GM19324 (cell line): ENCODE data around the gene LCAT.

Source experiments
- ATAC-seq: cut with Tn5 transposase; IDR thresholded peaks from one replicate; pipeline ENCODE4 v1.9.1; 2021; ENCODE audit warnings: mild to moderate bottlenecking, moderate library complexity; ENCODE audit not compliant: unreplicated experiment, low FRiP score

The LCAT gene

DNA sequence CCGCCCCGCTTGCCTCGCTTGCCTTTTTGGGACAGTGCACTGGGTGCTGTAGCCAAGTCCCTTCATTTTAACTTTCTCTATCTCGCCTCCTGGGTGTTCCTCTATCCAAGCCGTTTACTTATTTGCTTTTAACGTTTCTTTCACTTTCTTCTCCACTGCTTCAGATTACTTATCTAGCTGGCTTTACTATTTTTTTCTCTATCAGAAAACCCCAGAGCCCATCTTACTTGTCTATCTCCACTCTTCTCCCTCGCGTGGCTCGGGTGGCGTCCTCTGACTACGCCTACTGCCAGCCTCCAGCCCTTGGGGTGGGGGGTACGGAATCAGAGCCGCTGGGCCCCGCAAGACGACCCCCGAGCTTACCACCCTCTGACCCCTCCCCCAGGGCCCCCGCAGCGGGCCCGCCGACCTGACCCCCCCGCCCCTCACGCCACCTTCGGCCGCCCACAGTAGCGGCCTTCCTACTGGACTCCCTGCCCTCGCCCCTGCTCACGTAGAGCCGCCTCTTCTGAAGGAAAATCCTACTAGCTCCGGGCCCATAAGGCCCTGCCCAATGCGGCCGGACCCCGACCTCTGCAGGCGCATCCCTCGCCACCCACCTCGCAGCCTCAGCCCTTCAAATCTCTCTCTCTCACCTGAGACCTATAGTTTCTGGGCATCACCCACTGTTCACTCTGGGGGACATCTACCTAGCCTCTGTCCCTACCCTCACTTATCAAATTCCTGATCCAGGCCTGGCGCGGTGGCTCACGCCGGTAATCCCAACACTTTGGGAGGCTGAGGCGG, 25.5 kb upstream of the LCAT start:
- no peak for ATAC-seq

DNA sequence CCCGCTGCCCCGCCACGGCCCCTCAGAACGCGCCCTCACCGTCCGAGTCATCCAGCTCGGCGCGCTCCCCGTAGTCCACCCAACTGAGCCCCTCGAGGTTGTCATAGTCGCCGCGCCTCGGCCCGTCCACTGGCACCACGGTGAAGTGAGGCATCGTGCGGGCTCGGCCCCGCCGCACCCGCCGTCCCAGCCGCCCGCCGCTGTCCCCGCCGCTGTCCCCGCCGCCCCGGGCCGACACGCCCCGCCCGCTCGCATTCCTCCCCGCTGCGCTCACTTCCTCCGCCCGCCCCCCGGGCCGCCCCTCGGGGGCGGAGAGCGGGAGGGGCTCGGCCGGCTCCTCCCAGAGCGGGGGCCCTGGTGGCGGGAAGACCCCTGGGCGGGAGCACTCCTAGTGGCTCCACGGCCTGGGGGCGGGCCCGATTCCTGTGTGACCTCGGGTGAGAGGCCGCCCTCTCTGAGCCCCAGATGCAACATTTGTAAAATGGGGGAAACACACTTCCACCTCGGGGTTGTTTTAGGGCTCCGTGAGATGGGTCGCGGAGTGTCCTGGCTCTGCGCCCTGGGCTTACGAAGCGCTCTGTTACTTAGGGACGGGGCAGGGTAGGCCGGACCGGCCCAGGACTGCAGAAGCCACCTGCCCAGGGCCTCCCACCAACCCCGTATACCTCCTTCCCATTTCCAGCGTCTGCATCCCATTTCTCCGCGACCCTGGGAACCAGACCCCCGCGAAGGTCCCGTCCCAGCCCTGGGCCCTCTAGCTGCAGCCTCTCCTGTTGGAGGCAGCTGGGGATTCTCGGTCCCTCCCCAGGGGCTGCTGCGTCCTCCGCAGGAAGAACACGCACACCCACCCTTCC, 24.7 kb upstream of the LCAT start, which contains the start of gene SLC12A4:
SLC12A4 (minus strand) TSS at position 238 of the 854 bp plus-strand sequence; CDS start at position 154, 84 bp downstream.
- peak; percentile 69 for ATAC-seq

DNA sequence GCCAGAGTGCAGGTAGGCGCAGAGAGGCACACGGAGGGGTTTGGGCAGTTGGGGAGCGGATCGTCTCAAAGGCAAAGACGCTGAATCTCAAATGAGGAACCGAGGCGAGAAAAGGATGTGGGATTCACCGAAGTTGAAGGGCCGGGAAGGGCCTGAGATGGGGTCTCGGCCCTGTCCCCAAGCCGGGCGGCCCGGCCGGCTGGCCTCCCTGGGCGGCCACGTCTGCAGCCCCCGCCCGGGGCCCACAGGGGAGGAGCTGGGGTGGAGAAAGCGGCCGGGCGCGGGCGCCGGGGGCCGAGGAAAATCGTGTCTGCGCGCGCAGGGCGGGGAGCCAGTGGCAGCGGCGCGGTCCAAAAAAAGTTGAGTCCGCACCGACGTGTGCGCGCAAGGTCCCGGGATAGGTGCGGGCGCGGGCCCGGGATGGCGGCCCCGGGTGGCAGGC, 24.1 kb upstream of the LCAT start:
- ATAC-seq = peak; percentile 29

DNA sequence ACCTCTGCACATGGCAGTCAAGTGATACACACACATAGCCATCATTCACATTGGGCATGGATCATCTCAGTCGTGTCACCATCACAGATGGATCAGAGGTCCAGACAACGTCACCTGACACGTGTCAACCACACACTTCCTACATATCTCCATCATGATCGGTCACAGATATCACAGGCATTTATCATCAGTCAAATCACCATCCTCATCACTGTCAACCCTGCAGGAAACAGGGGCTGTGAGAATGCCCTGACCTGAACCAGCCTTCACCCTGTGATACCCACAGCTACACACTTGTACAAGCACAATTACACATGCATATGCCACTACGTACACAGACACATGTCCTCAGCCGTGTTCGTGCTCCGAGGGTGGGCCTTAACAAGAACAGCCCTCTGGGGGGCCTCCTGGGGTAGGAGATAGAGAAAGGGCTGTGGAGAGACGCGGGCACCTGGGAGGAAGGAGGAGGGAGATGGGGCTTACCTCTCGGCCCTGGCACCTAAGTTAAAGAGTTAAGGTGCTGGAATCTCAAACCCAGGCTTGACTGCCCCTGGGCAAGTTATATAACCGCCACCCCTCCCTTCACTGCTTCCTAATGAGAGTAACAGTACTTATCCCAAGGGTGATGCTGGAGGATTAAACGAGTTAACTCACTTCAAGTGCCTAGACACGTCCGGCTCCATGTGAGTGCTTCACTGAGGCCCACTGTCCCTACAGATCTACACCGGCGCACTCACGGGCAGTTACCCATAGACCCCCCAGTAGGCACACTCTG, 23.4 kb upstream of the LCAT start:
- no peak for ATAC-seq

DNA sequence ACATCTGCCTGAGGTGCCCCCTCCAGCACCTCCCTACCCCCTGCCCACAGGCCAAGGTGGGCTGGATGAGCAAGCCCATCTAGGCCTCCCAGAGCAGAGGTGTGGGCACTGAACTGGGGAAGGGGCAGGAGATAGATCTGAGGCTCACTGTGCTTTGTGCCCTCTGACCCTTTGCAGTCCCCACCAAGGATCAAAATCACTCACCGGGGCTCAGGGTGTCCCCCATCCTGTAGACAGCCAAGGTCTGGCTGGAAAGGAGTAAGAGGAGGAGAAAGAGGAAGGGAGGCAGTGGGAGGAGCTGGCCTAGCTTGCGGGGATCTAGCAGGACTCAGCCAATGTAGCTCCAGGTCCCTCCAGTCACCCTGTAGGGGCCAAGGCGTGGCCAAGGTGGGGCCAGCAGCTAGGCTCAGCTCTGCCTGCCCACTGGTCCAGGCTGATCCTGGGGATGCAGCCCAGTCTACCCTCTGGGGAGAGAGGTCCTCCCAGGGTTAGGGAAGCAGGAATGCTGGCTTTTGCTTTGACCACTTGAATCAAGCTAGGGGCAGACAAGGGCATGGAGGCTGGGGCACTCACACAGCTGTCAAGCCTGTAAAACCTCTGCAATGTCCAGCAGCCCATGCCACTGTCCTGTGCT, 22.7 kb upstream of the LCAT start:
- ATAC-seq = no peak

DNA sequence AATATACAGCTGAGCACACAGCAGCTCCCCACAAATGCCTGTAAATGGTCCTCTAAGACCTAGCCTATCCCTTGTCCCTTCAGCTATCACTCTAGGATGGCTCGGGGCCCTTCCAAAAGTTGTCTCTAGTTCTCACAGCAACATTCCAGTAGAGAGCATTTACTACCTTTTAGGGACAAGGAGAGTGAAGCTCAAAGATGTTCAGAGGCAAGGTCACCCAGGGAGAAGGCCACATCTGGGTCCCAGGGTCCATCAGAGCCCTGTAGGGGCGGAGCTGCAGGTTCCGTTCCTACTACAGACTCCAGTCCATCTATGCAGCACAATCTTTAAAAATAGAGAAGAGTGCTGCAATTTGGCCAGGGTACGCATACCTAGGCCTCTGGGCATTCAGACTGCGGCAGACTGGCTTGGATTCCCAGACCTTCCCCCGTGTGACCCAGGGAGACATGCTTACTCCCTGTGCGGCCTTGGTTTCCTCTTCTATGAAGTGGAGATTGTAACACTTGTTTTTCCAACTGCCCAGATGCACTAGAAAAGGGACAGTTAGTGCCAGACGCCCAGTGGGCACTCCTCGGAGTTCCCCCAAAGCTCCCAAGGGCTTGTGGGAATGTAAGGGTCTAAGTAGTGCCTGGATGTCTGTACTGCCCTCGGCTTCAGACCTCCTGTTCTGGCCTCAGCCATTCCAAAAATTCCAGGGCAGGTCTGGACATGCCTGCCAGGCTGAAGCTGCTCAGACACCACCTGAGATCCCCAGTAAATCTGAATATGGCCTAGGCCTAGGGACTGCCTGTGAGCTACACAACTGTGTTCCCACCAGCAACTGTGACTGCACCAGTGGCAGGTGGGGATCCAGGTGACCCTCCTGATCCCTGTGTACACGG, 22.0 kb upstream of the LCAT start:
- ATAC-seq = no peak

DNA sequence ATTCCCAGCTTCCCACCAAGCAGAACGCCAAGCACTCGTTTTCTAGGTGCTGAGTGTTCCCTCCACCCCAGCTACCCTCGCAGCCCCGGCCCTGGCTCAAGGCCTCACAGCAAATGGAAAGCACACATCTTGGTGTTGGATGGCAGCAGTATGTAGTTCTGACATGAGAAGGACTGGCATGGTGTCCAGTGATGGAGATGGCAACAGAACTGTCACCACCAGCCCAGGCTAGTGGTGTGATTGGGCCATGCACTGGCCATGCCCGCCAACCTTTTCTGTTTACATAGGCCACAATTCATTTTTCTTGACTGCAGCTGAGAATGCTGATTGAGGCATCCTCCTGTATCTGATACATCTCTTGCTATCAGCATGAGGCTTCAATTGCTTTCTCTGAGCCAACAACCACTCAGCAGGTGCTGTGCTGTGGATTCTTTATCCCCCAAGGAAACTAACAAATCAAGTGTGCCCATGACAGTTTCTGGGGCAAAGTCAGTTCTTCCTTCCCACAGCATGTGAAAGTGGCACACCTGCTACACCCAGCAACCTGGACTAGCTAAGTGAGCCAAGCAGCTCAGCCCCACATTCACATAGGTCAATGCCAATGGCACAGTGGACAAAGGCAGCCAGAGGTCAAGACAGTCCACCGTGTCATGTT, 20.7 kb upstream of the LCAT start:
- no peak for ATAC-seq

DNA sequence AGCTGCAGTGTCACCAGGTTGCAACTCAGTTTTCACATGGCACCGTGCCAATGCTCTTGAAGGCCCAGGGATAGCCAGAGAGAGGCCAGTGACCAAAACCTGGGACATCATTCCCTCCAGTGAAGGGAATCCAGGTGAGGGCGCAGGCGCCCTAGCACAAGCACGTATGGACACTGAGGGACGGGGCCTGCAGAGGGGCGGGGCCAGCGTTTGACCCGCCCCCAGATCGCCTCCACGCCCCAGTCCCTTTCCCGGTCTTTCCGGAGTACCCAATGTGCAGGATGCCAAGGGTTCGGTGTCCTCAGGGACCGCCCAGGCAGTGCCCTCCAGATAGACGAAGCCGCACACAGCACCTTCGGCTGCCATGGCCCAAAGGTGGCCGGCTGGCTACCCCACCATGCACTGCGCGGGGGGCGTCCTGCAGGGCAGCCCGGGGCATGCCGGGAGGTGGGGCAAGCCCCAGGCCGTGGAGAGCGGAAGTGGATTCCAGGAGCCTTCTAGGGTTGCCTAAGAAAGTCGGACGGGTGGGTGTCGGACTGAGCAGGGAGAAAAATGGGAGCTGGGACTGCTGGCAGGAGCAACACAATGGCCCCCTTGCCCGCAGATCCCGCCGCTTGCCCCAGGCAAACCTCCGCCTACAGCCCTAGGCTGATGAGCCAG, 19.9 kb upstream of the LCAT start:
- ATAC-seq = no peak

DNA sequence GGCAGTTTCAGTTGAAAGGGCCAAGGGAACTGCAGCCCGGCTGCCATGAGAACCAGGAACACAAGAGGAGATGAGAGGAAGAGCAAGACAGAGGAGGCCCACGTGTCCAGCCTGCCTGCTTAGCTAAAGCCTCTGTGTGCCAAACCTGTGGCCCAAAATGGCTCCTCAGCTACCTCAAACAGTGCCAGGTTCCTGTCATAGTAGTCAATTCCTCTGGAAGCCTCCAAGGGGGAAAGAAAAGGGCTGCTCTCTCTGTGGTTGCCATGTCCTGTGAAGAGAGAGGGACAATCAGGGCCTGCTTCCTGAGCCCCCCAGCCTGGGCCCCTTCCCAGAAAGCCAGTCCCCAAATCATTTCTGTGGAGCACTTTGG, 19.4 kb upstream of the LCAT start:
- no peak for ATAC-seq

DNA sequence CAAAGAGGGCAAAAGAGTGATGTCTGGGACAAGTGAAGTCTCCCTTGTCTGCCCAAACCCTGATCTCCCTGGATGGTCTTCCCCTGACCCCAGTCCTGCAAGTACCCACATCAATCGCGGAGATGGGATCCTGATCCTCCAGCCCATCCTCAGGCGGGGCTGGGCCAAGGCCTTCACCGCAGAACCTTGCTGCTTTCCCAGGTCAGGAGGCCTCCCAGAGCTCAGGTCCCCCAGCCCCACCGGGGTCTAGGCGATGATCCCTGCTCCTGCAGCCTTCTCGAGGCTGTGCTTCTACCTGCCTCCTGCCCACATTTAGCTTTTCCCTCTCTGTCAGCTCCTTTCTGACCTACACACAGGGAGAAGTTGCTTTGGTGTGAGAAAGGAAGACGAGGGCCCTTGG, 18.2 kb upstream of the LCAT start:
- no peak for ATAC-seq

DNA sequence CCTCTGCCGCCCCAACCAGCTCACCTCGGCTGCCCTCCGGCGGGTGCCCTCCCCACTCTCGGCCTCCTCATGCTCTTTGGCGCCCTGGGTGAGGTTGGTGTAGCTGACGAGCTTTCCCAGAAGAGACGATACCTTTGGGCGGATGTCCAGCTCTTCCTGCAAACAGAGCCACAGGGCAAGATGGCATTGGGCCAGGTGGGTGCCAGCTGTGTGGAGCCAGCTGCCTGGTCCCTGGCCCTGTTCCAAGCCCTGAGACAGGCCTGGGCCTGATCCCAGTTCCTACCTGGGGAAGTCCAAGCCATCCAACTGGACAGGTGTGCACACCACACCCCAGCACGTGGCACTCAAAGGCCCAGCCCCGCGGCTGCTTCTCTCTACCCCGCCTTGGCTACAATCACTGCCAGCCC, 17.6 kb upstream of the LCAT start:
- no peak for ATAC-seq

DNA sequence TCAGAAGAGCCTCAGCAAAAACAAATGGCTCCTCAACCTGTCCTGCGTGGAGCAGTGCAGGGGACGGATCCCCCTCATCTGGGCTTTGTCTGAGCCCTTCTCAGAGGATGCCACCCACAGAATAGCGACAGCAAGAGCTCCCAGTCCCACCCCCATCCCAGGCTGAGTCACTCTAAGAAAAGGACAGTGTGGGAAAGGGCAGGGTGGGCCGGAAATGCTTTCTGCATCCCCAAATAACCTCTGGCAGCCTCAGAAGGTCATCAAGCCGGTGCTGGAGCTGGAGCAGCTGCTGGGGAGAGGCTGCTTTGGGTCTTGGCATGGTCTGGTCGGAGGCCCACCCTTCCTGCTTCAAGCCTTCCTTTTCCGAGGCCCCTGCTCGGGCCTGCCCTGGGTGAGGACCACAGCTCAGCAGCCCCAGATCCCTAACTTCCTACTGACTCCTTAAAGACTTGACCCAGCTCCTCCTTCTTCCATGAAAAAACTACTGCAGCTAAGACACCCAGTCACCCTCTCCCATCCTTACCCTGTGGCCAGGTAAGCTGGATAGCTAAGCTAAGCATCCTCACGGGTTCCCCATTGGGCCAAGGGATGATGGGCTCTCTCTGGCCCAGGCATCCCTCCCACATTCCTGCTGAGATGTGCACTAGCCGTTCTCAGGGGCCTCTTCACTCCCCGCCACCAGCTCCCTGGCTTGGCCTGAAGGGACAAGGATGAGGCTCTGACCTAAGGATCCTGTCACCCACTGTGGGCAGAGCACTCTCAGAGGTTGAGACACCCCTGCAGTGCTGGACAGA, 15.8 kb upstream of the LCAT start:
- no peak for ATAC-seq

DNA sequence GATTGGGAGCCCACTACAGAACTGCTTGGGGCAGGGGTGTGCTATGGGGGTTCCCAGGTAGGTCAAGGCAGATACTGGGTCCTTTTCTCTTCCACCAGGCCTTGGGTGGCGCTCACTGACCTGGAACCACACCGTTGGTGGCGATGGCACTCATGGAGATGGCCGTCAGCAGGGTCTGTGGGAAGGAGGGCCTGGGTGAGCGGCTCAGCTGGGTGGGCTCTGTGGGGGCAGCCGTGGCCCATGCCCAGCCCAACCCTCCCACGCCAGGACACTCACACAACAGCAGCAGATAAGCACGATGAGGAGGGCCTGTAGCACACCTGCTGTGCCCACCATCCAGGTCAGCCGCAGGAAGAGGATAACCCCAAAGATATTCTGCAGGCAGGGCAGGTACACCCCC, 13.7 kb upstream of the LCAT start:
- ATAC-seq = no peak

DNA sequence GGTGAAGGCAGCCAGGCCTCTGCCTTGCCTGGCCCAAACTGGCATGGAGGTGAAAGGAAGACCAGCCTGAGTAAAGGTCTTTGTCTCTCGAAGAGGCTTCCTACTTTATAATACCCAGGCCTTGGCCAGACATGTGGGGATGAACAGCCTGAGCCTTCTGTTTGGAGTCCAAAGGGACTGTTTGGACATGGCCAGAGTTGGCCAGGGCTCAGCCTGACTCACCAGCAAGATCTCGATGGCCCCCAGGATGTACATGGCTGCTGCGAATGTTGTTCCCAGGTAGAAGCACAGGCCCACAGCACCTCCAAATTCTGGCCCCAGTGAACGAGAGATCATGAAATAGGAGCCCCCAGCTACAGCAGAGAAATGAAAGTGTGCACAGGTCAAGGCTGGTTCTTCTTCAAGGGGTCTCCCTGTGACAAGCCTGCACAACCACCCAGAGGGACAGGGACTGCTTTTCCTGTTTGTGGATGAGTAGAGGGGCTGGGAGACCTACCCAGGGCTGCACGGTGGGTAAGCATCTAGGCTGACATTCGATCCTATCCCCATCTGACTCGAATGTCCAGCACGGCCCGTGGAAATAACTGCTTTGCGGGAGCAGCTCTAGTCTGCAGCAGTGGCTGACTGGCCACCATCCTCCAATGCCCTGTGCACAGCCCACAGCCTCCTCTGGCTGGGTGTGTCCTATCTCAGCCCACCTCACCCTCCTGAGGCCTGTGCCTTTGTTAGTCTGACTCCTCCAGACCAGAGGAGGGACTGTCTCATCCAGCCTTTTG, 10.7 kb upstream of the LCAT start:
- no peak for ATAC-seq

DNA sequence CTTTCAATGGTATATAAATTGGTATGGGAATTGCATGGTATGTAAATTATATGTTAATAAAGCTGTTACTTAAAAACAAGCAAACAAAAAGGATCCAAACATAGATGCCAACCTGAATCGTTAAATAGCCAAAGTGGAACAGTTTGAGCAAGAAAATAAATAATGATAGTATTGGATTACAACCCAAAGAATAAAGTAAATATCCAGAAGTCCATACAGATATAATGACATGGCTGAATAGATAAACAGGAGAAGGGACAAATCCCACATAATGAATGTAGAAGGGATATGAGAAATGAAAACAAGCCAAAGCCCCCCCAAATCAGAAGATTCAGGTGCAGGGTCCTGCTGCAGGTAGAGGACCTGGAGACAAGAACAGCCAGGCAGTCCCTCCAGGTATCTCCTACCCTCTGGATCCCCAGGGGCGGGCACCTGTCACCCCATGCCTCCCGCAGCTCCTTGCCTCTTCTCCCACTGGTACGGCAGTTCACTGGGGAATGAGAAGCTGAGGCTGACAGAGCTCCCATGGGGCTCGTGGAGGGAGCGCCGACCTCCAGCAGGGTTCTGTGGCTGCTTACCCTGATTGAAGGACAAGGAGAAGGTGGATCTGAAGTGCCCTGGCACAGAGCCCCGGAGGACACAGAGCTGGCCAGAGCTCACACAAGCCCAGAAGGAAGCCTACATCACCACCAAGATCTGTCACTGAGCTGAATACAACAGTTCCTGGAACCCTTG, 9.9 kb upstream of the LCAT start:
- no peak for ATAC-seq

DNA sequence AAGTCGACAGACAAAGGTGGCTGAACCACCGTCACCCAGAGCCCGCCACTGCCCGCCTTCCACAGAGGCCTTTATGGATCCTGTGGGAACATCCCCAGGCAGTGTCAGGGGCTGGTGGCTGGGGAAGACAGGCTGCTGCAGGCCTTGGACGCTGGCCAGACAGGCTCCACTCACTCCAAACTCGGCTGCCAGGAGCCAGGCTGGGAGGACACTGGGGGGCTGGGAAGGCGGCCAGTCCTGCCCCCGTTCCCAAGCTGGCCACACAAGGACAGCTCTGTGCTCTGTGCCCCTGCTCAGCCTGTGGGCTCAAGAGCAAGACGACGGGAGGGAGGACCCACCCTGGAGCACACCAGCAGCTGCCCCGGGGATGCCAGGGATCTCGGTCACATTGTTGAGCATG, 7.6 kb upstream of the LCAT start:
- ATAC-seq = no peak
